ENCODE measurements around the gene SORBS1. TPM values are rescaled to one million over a fixed set of nuclear protein-coding genes. Genes with fewer than 3 reads are reported as not detected.
A peak's percentile ranks its signal among the peaks of the same experiment; 100 is the strongest.

SORBS1 gene
- total and polyA plus RNA-seq, 4 donors, result 13.1 to 68.9 (median 44.0) TPM

DNA sequence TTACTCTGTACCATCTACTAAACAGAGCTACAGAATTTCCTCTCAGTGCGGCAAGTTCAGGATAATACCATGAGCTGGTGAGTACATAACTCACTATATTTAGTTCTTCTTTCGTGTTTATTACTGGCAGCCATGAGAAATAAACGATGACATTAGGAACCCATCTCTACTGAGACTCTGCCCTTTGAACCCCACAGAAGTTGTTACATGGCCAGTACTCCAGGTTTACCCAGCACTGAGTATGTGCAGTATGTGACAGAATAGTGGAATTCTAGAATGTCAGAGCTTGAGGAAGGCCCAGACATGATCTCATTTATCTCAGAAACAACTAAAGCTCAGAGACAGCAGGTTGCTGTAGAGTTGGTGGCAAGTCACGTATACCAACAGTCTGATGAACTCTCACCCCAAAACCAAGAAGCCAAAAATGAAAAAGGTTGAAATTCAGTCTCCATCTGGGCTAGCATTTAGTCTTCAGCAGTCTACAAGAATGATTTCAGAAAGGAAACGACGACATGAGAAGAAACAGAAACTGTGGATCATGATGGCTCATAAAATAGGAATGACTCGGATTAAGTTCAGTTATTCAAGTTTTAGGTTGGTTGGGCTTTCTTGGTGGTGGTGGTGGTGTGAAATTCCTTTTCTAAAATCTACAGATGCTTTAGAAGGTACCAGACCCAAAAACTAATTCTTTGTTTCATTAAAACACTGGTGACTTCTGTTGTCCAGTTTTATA is 78.5 kb downstream of the SORBS1 start:
- H3K4me3 ChIP-seq, result no peak overlapping the region
- TF ChIP-seq, protein P1, sequence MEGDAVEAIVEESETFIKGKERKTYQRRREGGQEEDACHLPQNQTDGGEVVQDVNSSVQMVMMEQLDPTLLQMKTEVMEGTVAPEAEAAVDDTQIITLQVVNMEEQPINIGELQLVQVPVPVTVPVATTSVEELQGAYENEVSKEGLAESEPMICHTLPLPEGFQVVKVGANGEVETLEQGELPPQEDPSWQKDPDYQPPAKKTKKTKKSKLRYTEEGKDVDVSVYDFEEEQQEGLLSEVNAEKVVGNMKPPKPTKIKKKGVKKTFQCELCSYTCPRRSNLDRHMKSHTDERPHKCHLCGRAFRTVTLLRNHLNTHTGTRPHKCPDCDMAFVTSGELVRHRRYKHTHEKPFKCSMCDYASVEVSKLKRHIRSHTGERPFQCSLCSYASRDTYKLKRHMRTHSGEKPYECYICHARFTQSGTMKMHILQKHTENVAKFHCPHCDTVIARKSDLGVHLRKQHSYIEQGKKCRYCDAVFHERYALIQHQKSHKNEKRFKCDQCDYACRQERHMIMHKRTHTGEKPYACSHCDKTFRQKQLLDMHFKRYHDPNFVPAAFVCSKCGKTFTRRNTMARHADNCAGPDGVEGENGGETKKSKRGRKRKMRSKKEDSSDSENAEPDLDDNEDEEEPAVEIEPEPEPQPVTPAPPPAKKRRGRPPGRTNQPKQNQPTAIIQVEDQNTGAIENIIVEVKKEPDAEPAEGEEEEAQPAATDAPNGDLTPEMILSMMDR (IDR thresholded peaks at IDR 0.05; ENCODE audit: control extremely low read depth, extremely low read depth), result no peak
- H3K27me3 ChIP-seq (ENCODE audit: control insufficient read depth in 3 of 3, insufficient read depth in 3 of 3, low read length in 2 of 3), result no peaks in the 10 kb centered on the region
- peaks cover 7 to 53% (median 17%) of the 10 kb centered on the region in 5 donors for H3K4me1 ChIP-seq (ENCODE audit: control insufficient read depth in 5 of 5, insufficient read depth in 5 of 5, low read length in 5 of 5)
- H3K27ac ChIP-seq (ENCODE audit: low read depth in 1 of 2, low read length in 1 of 2), result peak overlapping the region in 1 of 2 donors; percentile 87
- no peaks in the 10 kb centered on the region for H3K9me3 ChIP-seq (ENCODE audit: control insufficient read depth in 4 of 4, insufficient read depth in 3 of 4, low read length in 3 of 4)
- no peak overlapping the region for H3K9ac ChIP-seq (ENCODE audit: insufficient read depth in 1 of 2, low read length in 2 of 2)
- peaks cover 0 to 4% (median 0%) of the 10 kb centered on the region in 4 donors for H3K36me3 ChIP-seq (ENCODE audit: control insufficient read depth in 4 of 4, insufficient read depth in 4 of 4, low read length in 4 of 4)
- no peak for DNase-seq
- no peak for ATAC-seq (ENCODE audit: insufficient read depth, low FRiP score)
- 90 to 93% methylated on average over 7 of the region's 7 CpGs for whole genome bisulfite sequencing, 2 donors

DNA sequence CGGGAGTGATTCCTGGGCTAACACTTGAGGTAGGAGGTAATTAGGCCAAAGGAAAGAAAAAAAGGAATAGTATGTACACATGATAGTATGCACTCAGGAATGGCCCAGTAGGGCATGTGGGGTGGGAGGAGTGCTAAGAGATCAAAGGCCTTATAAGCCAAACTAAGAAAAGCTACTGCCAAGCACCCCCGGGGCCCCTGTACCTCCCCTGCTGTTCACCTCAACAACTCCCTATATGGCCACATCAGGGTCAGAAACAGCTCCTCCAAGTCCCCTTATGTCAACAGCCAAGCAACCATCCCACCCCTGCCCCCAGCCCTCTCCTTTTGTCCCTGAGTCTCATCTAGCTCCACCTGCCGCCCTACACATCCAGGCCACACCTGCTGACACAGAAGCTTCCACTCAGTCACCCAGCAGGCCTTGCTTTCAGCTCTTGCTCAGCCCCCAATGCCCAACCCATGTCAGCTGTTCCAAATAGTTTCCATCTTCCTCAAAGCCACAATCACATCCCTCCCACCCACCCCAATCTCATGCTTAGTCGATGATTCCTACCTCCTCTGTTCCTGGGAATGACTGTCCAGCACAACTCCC is 80.2 kb downstream of the SORBS1 start:
- TF ChIP-seq, protein P1 (IDR thresholded peaks at IDR 0.05; ENCODE audit: control extremely low read depth, extremely low read depth), result no peak
- no peak for DNase-seq
- peaks cover 7 to 59% (median 24%) of the 10 kb centered on the region in 5 donors for H3K4me1 ChIP-seq (ENCODE audit: control insufficient read depth in 5 of 5, insufficient read depth in 5 of 5, low read length in 5 of 5)
- H3K9me3 ChIP-seq (ENCODE audit: control insufficient read depth in 4 of 4, insufficient read depth in 3 of 4, low read length in 3 of 4), result no peaks in the 10 kb centered on the region
- ATAC-seq (ENCODE audit: insufficient read depth, low FRiP score), result no peak
- H3K27me3 ChIP-seq (ENCODE audit: control insufficient read depth in 3 of 3, insufficient read depth in 3 of 3, low read length in 2 of 3), result no peaks in the 10 kb centered on the region
- H3K27ac ChIP-seq (ENCODE audit: low read depth in 1 of 2, low read length in 1 of 2), result peak overlapping the region; percentile 87 to 89
- no peak overlapping the region for H3K4me3 ChIP-seq
- no peak overlapping the region for H3K9ac ChIP-seq (ENCODE audit: insufficient read depth in 1 of 2, low read length in 2 of 2)
- WGBS, 2 donors, result 69 to 80% methylated on average over 4 of the region's 4 CpGs
- H3K36me3 ChIP-seq (ENCODE audit: control insufficient read depth in 4 of 4, insufficient read depth in 4 of 4, low read length in 4 of 4), result peaks cover 0 to 4% (median 0%) of the 10 kb centered on the region in 4 donors

DNA sequence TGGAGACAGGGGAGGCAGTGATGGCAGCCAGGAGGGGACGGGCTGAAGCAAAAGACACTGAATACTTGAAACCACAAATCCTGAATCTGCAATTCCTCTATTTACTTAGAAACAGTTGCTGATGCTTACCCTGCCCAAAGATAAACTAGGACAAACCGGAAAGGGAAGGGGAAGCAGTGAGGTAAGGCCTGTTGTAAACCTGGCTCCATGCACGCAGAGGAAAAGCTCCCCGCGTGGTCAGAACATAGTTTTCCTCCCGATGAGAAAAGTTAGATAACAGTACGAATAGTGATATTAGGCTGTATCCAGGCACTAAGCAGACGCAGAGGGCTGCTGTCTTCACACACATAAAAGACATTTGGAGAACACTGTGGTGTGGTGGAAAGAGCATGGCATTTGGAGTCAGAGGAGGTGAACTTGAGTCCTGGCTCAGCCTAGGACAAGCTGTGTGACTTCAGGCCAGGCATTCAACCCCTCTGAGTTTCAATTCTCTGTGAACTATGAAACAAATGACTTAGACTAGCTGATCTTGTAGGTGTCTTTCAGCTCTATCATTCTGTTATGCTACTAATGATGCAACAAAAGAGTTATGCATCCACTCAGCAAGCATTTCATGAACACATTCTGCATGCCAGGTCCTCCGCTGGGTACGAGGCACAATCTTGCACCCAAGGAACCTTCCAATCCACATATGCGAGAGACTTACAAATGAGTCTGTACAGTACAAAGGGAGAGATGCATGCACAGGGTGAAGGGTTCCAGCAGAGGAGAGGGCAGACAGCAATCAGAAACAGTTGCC is 80.9 kb downstream of the SORBS1 start:
- Histone ChIP-seq H3K27me3 (ENCODE audit: control insufficient read depth in 3 of 3, insufficient read depth in 3 of 3, low read length in 2 of 3) (no peaks in the 10 kb centered on the region), H3K36me3 (ENCODE audit: control insufficient read depth in 4 of 4, insufficient read depth in 4 of 4, low read length in 4 of 4) (peaks cover 0 to 4% (median 0%) of the 10 kb centered on the region in 4 donors), H3K9me3 (ENCODE audit: control insufficient read depth in 4 of 4, insufficient read depth in 3 of 4, low read length in 3 of 4) (no peaks in the 10 kb centered on the region), H3K4me1 (ENCODE audit: control insufficient read depth in 5 of 5, insufficient read depth in 5 of 5, low read length in 5 of 5) (peaks cover 9 to 59% (median 24%) of the 10 kb centered on the region in 5 donors), H3K4me3 (no peak overlapping the region), H3K9ac (ENCODE audit: insufficient read depth in 1 of 2, low read length in 2 of 2) (no peak overlapping the region), H3K27ac (ENCODE audit: low read depth in 1 of 2, low read length in 1 of 2) (peak overlapping the region; percentile 87 to 89)
- WGBS, 2 donors, result 52 to 57% methylated on average over 11 of the region's 11 CpGs
- DNase-seq (peak in 2 of 3 donors; percentile 73 to 76), ATAC-seq (ENCODE audit: insufficient read depth, low FRiP score) (no peak)
- TF ChIP-seq, protein P1 (IDR thresholded peaks at IDR 0.05; ENCODE audit: control extremely low read depth, extremely low read depth), result no peak

Measured in lung (tissue), 12 donors.